ENCODE measurements around the gene CTRB1. TPM values are rescaled to one million over a fixed set of nuclear protein-coding genes. Genes with fewer than 3 reads are reported as not detected.

CTRB1 gene
- total RNA-seq, 4 donors from 2014 or later: not detected

DNA sequence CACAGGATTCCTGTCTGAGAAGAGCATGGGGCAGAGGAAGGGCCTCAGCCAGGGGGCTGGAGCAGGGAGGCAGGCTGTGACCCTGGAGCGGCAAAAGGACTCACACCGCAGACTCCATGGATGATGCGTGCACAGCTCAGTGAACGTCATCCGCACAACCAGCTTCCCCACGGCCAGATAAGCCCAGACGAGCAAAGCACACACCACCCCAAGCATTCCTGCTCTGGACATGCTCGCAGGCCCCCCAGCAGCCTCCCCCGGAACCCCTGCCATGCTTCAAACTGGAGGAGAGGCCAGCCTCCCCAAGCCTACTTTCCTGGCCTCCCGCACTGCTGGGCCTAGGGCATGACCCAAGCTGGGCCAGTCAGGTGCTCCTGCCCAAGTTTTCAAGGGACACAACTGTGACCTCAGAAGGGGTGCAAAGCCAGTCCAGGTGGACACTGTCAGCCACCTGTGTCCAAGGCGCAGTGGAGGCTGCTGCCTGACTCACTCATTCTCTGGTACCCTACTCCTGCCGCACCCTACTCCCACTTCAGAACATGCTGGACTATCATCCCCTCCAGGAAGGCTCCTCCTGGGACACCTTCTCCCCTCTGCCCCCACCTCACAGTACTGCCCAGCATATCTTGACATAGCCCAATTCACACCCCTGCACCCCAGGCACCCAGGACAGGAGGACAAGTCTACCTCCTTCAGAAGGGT, 27.9 kb downstream of the CTRB1 start:
- Histone ChIP-seq H3K9me3 (no peaks in the 10 kb centered on the region), H3K4me1 (peaks cover 12 to 90% (median 67%) of the 10 kb centered on the region in 3 donors), H3K27me3 (no peaks in the 10 kb centered on the region), H3K27ac (peak overlapping the region; percentile 92 to 97 (median 94)), H3K36me3 (peaks cover 0 to 13% of the 10 kb centered on the region in 2 donors), H3K4me3 (no peak overlapping the region)
- TF ChIP-seq POLR2AphosphoS5 (IDR thresholded peaks at IDR 0.05) (no peak), POLR2A (IDR thresholded peaks at IDR 0.05) (no peak), CTCF (IDR thresholded peaks at IDR 0.05) (no peak), EP300 (IDR thresholded peaks at IDR 0.05) (no peak)
- no peak for ATAC-seq
- WGBS, 2 donors (ENCODE audit: low coverage in 1 of 2): 60% methylated on average over 1 of the region's 12 CpGs; no CpG with 5 or more reads in 1 of the 2 donors

GRCh38 chr16:75247249-75247648, 28.5 kb downstream of the CTRB1 start:
- Histone ChIP-seq H3K27me3 (no peaks in the 10 kb centered on the region), H3K9me3 (no peaks in the 10 kb centered on the region), H3K27ac (peak overlapping the region; percentile 8 to 97 (median 94)), H3K36me3 (peaks cover 0 to 7% of the 10 kb centered on the region in 2 donors), H3K4me3 (no peak overlapping the region), H3K4me1 (peaks cover 12 to 96% (median 73%) of the 10 kb centered on the region in 3 donors)
- TF ChIP-seq POLR2A (IDR thresholded peaks at IDR 0.05) (no peak), EP300 (IDR thresholded peaks at IDR 0.05) (no peak), CTCF (IDR thresholded peaks at IDR 0.05) (no peak), POLR2AphosphoS5 (IDR thresholded peaks at IDR 0.05) (no peak)
- WGBS, 2 donors (ENCODE audit: low coverage in 1 of 2): no CpG with 5 or more reads among the region's 13 CpGs
- no peak for ATAC-seq

DNA sequence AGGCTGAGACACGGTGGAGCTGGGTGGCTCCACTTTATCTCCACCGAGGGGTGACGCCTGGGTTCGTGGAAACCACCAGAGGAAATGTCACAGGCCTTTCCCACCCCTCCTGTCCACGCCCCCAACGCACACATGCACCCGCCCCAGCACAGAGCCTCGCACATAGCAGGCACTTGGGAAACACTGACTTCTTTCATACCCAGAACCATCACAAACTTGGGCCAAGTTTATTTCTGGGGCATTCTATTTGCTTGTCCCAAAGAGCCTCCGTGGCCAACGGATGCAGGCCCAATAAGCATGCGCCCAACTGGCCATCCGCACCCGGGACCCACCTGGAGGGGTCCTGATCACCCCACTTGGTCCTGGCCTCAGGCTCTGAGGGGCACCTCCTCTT, 29.4 kb downstream of the CTRB1 start:
- H3K4me3 ChIP-seq: no peak overlapping the region
- H3K27me3 ChIP-seq: no peaks in the 10 kb centered on the region
- ATAC-seq: no peak
- H3K9me3 ChIP-seq: no peaks in the 10 kb centered on the region
- H3K36me3 ChIP-seq: no peaks in the 10 kb centered on the region
- H3K27ac ChIP-seq: peak overlapping the region in 3 of 4 donors; percentile 92 to 97 (median 95)
- H3K4me1 ChIP-seq: peaks cover 13 to 97% (median 82%) of the 10 kb centered on the region in 3 donors
- TF ChIP-seq POLR2AphosphoS5 (IDR thresholded peaks at IDR 0.05) (no peak), CTCF (IDR thresholded peaks at IDR 0.05) (no peak)
- 65% methylated on average over 4 of the region's 13 CpGs; no CpG with 5 or more reads in 1 of the 2 donors for WGBS, 2 donors (ENCODE audit: low coverage in 1 of 2)

GRCh38 chr16:75248536-75249380, 30.0 kb downstream of the CTRB1 start:
- WGBS, 2 donors (ENCODE audit: low coverage in 1 of 2): no CpG with 5 or more reads among the region's 17 CpGs
- H3K4me3 ChIP-seq: no peak overlapping the region
- no peaks in the 10 kb centered on the region for H3K9me3 ChIP-seq
- H3K4me1 ChIP-seq: peaks cover 16 to 97% (median 84%) of the 10 kb centered on the region in 3 donors
- no peaks in the 10 kb centered on the region for H3K27me3 ChIP-seq
- no peak for TF ChIP-seq CTCF (IDR thresholded peaks at IDR 0.05)
- TF ChIP-seq POLR2AphosphoS5 (IDR thresholded peaks at IDR 0.05): no peak
- TF ChIP-seq POLR2A (IDR thresholded peaks at IDR 0.05): no peak
- TF ChIP-seq EP300 (IDR thresholded peaks at IDR 0.05): no peak
- ATAC-seq: no peak
- peak overlapping the region in 3 of 4 donors; percentile 92 to 97 (median 95) for H3K27ac ChIP-seq
- no peaks in the 10 kb centered on the region for H3K36me3 ChIP-seq

Data from gastroesophageal sphincter (tissue), 4 donors.